ENCODE data around the gene UBB.

- no peak for TF ChIP-seq CTCF (IDR thresholded peaks at IDR 0.05; ENCODE audit: low read depth, low read length)
- TF ChIP-seq POLR2A (IDR thresholded peaks at IDR 0.05; ENCODE audit: extremely low read depth, insufficient read length) = no peak
These were observed 19.0 kb upstream of the UBB start for GRCh38 chr17:16361874-16362273.
